Breast epithelium (tissue), 3 donors: Measurements from ENCODE around the gene SIL1.

ENCODE experiments used
- POLR2A ChIP-seq: fragments of 450-650 bp; IDR thresholded peaks from one replicate; pipeline ENCODE4 v1.6.1; 2016; ENCODE audit warnings: antibody characterized with exemption, mild to moderate bottlenecking, moderate library complexity
- POLR2AphosphoS5 ChIP-seq, 3 donors: sonication (generic); formaldehyde crosslinking; IDR thresholded peaks; one replicate each; pipeline ENCODE4 v1.6.1; 2017; ENCODE audit warnings: antibody characterized with exemption in 3 of 3
- TF ChIP-seq, protein P1 (sequence below), 3 donors: fragments of 450-650 bp; IDR thresholded peaks; one replicate each; pipeline ENCODE4 v1.5.1; 2016 to 2017; ENCODE audit warnings: antibody characterized with exemption in 3 of 3, mild to moderate bottlenecking in 3 of 3, moderate library complexity in 3 of 3

GRCh38 chr5:139004374-139005307, 193.5 kb downstream of the SIL1 start:
- TF ChIP-seq POLR2AphosphoS5 (IDR thresholded peaks at IDR 0.05) (no peak), POLR2A (no peak)
- TF ChIP-seq, protein P1, sequence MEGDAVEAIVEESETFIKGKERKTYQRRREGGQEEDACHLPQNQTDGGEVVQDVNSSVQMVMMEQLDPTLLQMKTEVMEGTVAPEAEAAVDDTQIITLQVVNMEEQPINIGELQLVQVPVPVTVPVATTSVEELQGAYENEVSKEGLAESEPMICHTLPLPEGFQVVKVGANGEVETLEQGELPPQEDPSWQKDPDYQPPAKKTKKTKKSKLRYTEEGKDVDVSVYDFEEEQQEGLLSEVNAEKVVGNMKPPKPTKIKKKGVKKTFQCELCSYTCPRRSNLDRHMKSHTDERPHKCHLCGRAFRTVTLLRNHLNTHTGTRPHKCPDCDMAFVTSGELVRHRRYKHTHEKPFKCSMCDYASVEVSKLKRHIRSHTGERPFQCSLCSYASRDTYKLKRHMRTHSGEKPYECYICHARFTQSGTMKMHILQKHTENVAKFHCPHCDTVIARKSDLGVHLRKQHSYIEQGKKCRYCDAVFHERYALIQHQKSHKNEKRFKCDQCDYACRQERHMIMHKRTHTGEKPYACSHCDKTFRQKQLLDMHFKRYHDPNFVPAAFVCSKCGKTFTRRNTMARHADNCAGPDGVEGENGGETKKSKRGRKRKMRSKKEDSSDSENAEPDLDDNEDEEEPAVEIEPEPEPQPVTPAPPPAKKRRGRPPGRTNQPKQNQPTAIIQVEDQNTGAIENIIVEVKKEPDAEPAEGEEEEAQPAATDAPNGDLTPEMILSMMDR (IDR thresholded peaks at IDR 0.05): no peak
